ENCODE data around the gene SLC25A43.
"Not testable (repeated sequence)": the region's sequence is repeated elsewhere in the genome, so short reads cannot be mapped to it uniquely, and the experiment has no call there.

SLC25A43 gene

DNA sequence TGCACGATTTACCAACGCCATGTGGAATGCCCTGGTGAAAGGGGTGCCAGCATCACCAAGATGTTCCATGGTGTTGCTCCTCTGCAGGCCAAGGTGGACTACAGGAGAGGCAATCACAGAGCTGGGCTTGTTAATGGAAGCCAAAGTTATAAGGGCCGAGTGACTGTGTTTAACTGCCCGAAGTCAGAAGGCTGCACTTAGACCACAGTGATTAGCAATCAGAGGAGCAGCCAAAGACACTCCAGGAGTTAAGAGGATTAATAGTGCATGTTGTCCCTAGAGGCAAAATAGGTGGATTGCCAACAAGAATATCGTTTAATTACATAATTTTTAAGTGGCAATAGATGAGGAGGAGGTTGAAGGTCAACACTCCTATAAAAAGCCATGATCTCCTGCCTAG is 22.8 kb upstream of the SLC25A43 start:
- in situ Hi-C loops (cut with HindIII; ENCODE audit: low sequenced_read_pairs): no loop called here
- no peak for TF ChIP-seq CTCF (IDR thresholded peaks at IDR 0.05; ENCODE audit: low read depth, low read length)
- DNase-seq (ENCODE audit: low read depth, low spot score): no peak
- H3K4me3 ChIP-seq (ENCODE audit: low read depth, low read length): no peak overlapping the region

- no peak for DNase-seq (ENCODE audit: low read depth, low spot score)
- in situ Hi-C loops (cut with HindIII; ENCODE audit: low sequenced_read_pairs): no loop called here
- no peak for TF ChIP-seq CTCF (IDR thresholded peaks at IDR 0.05; ENCODE audit: low read depth, low read length)
These were observed 17.7 kb upstream of the SLC25A43 start for GRCh38 chrX:119381349-119381944.

DNA sequence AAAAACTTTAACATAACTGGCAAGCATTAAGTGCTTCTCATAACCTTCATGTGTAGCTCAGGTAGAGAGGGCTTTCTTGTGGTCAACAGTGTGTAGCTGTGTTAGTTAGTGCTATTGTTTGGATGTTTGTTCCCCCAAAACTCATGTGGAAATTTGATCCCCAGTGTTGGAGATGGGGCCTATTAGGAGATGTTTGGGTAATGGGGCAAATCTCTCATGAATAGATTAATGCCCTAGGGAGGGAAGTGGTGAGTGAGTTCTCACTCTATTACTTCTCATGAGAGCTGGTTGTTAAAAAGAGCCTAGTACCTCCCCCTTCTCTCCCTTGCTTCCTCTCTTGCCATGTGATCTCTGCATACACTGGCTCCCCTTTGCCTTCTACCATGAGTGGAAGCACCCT is 16.5 kb upstream of the SLC25A43 start:
- no peak for DNase-seq (ENCODE audit: low read depth, low spot score)
- no peak for TF ChIP-seq CTCF (IDR thresholded peaks at IDR 0.05; ENCODE audit: low read depth, low read length)
- no peak overlapping the region for H3K4me3 ChIP-seq (ENCODE audit: low read depth, low read length)
- in situ Hi-C loops (cut with HindIII; ENCODE audit: low sequenced_read_pairs): no loop called here

More at GRCh38 chrX:119381349-119381944, 17.7 kb upstream of the SLC25A43 start:
- H3K4me3 ChIP-seq (ENCODE audit: low read depth, low read length): no peak overlapping the region

GRCh38 chrX:119386685-119387084 is 12.5 kb upstream of the SLC25A43 start:
- in situ Hi-C loops (cut with HindIII; ENCODE audit: low sequenced_read_pairs); DNase-seq (ENCODE audit: low read depth, low spot score); H3K4me3 ChIP-seq (ENCODE audit: low read depth, low read length): not testable (repeated sequence)

GRCh38 chrX:119387426-119387825 is 11.7 kb upstream of the SLC25A43 start:
- DNase-seq (ENCODE audit: low read depth, low spot score); H3K4me3 ChIP-seq (ENCODE audit: low read depth, low read length); in situ Hi-C loops (cut with HindIII; ENCODE audit: low sequenced_read_pairs): not testable (repeated sequence)

DNA sequence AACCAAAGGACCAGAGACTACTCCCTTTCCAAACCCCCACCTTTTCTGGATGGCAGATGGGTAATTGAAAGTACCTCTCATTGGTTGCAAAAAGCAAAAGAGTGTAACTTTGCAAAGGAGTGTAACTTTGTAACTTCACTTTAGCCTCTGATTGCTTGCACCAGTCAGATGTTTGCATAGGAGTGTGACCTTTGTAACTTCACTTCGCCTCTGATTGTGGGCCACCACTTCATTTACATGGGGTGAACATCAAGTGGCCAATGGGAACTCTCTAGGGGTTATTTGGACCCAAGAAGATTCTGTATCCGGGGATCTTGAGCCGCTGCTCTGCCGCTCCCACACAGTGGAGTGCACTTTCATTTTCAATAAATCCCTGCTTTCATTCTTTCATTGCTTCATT is 9.9 kb upstream of the SLC25A43 start:
- no peak for TF ChIP-seq CTCF (IDR thresholded peaks at IDR 0.05; ENCODE audit: low read depth, low read length)
- in situ Hi-C loops (cut with HindIII; ENCODE audit: low sequenced_read_pairs): no loop called here
- no peak overlapping the region for H3K4me3 ChIP-seq (ENCODE audit: low read depth, low read length)
- DNase-seq (ENCODE audit: low read depth, low spot score): no peak

DNA sequence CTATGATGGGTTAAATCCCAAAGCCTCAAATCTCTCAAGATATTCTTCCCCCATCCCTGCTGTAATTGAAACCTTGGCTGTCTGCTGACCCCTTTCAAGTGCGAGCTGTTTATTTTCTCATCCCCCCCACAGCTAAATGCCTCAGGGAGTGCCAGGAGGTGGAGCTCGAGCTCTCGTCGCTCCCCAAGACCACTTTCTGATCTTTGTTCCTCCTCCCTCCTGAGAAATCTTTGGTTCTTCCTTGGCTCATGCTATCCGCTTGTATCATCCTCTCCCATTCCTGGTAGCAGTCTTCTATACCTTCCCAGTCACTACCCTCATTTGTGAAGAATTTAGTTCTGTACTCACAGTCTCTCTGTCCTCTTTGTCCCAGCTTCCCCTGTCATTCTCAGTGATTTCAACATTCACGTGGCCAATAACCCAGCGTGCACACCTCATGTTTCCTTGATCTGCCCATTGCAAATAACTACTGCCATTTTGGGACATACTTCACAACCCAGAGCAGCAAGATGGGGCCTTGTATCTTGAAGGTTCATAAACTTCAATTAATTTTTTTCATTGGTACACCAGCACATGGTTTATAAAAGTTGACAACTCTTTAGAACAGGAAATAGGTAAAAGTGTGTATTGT is 9.2 kb upstream of the SLC25A43 start:
- no peak for DNase-seq (ENCODE audit: low read depth, low spot score)
- TF ChIP-seq CTCF (IDR thresholded peaks at IDR 0.05; ENCODE audit: low read depth, low read length): no peak
- no peak overlapping the region for H3K4me3 ChIP-seq (ENCODE audit: low read depth, low read length)
- in situ Hi-C loops (cut with HindIII; ENCODE audit: low sequenced_read_pairs): no loop called here
